Naive thymus-derived CD4-positive, alpha-beta T cell (primary cell): Measurements from ENCODE around the gene AXIN1. TPM values are rescaled to one million over a fixed set of nuclear protein-coding genes. Genes with fewer than 3 reads are reported as not detected.
"Not testable (repeated sequence)": the region's sequence is repeated elsewhere in the genome, so short reads cannot be mapped to it uniquely, and the experiment has no call there.

Experiments used
- ATAC-seq: fragments of 150-1000 bp; cut with Tn5 transposase; 2 replicates; pipeline ENCODE4 v1.10.0; 2021; ENCODE audit warnings: mild to moderate bottlenecking, moderate library complexity
- CTCF ChIA-PET: fragments of 350-600 bp; sonication (Branson Sonifier 250); formaldehyde crosslinking; loops from one replicate; lab custom pipeline; 2021; ENCODE audit warnings: antibody characterized with exemption; lab: Charles Lee
- POLR2A ChIA-PET: fragments of 350-600 bp; sonication (Branson Sonifier 250); formaldehyde crosslinking; loops from one replicate; lab custom pipeline; 2021; ENCODE audit warnings: antibody characterized with exemption, inconsistent platforms; lab: Charles Lee
- DNase-seq, 9 donors: peaks; one replicate each; pipeline versions ENCODE4 v3.0.0 to v3.0.0-alpha.2; 2020 to 2022; ENCODE audit warnings: mixed read lengths in 1 of 9
- H3K27ac ChIP-seq: one replicate; pipeline ENCODE4 v1.7.0; 2013; ENCODE audit warnings: mild to moderate bottlenecking, low read depth, low read length, moderate library complexity
- H3K27me3 ChIP-seq, 2 donors: one replicate each; pipeline ENCODE4 v1.7.0; 2013; ENCODE audit warnings: low read length in 2 of 2, mild to moderate bottlenecking in 2 of 2, moderate library complexity in 2 of 2; ENCODE audit not compliant: control insufficient read depth in 2 of 2, insufficient read depth in 2 of 2
- H3K36me3 ChIP-seq, 3 experiments: 1 replicate in 2 of 3; 2 replicates in 1 of 3; pipeline ENCODE4 v1.7.0; 2013; ENCODE audit warnings: low read length in 3 of 3, mild to moderate bottlenecking in 3 of 3, moderate library complexity in 1 of 3; ENCODE audit not compliant: insufficient read depth in 3 of 3, control insufficient read depth in 2 of 3
- H3K4me1 ChIP-seq, 2 donors: one replicate each; pipeline ENCODE4 v1.7.0; 2013; ENCODE audit warnings: low read length in 2 of 2, mild to moderate bottlenecking in 2 of 2, moderate library complexity in 1 of 2; ENCODE audit not compliant: control insufficient read depth in 2 of 2, insufficient read depth in 2 of 2
- H3K4me3 ChIP-seq: 2 replicates; pipeline ENCODE4 v1.7.0; 2013; ENCODE audit warnings: mild to moderate bottlenecking, low read length
- H3K9me3 ChIP-seq, 3 experiments: 1 replicate in 2 of 3; 2 replicates in 1 of 3; pipeline ENCODE4 v1.7.0; 2013; ENCODE audit warnings: low read length in 3 of 3; ENCODE audit not compliant: control insufficient read depth in 2 of 3
- H3K27ac Mint-ChIP-seq, 9 donors: one replicate each; pipeline ENCODE4 v1.8.0; 2020 to 2022; ENCODE audit warnings: mixed read lengths in 9 of 9, mild to moderate bottlenecking in 8 of 9, moderate library complexity in 5 of 9, inconsistent platforms in 2 of 9
- H3K27me3 Mint-ChIP-seq, 5 donors: one replicate each; pipeline ENCODE4 v1.8.0; 2021 to 2022; ENCODE audit warnings: mixed read lengths in 5 of 5, mild to moderate bottlenecking in 1 of 5
- H3K36me3 Mint-ChIP-seq, 5 donors: one replicate each; pipeline ENCODE4 v1.8.0; 2020 to 2022; ENCODE audit warnings: mixed read lengths in 5 of 5, mild to moderate bottlenecking in 3 of 5, inconsistent platforms in 1 of 5
- H3K4me1 Mint-ChIP-seq, 7 donors: one replicate each; pipeline ENCODE4 v1.8.0; 2020 to 2022; ENCODE audit warnings: mixed read lengths in 7 of 7, mild to moderate bottlenecking in 3 of 7, inconsistent platforms in 1 of 7
- H3K4me3 Mint-ChIP-seq, 10 donors: one replicate each; pipeline ENCODE4 v1.8.0; 2020 to 2022; ENCODE audit warnings: mild to moderate bottlenecking in 10 of 10, mixed read lengths in 10 of 10, moderate library complexity in 6 of 10, inconsistent platforms in 2 of 10
- H3K9me3 Mint-ChIP-seq, 11 donors: one replicate each; pipeline ENCODE4 v1.8.0; 2020 to 2022; ENCODE audit warnings: mixed read lengths in 11 of 11, mild to moderate bottlenecking in 4 of 11, inconsistent platforms in 1 of 11, moderate library complexity in 1 of 11
- intact Hi-C, 2 donors: fragments of 100-400 bp; cut with micrococcal nuclease; formaldehyde crosslinking; loops; one replicate each; pipeline ENCODE4 v1.15.1; 2023
- polyA plus RNA-seq, 2 donors: library from polyadenylated mRNA; unstranded; fragments of 300-500 nt; fragmentation: Illumina TruSeq; gene quantifications; one replicate each; pipeline ENCODE4 v1.2.3, GENCODE V29; 2021
- total RNA-seq, 6 experiments: library from RNA in 5 of 6; stranded (reverse) in 5 of 6; gene quantifications; 1 replicate in 5 of 6; 2 replicates in 1 of 6; pipeline ENCODE4 v1.2.3 and lab custom pipeline; 2021 to 2026

AXIN1 gene
- total and polyA plus RNA-seq, 7 experiments from 2014 or later = 1.2 to 45.9 (median 36.2) TPM

DNA sequence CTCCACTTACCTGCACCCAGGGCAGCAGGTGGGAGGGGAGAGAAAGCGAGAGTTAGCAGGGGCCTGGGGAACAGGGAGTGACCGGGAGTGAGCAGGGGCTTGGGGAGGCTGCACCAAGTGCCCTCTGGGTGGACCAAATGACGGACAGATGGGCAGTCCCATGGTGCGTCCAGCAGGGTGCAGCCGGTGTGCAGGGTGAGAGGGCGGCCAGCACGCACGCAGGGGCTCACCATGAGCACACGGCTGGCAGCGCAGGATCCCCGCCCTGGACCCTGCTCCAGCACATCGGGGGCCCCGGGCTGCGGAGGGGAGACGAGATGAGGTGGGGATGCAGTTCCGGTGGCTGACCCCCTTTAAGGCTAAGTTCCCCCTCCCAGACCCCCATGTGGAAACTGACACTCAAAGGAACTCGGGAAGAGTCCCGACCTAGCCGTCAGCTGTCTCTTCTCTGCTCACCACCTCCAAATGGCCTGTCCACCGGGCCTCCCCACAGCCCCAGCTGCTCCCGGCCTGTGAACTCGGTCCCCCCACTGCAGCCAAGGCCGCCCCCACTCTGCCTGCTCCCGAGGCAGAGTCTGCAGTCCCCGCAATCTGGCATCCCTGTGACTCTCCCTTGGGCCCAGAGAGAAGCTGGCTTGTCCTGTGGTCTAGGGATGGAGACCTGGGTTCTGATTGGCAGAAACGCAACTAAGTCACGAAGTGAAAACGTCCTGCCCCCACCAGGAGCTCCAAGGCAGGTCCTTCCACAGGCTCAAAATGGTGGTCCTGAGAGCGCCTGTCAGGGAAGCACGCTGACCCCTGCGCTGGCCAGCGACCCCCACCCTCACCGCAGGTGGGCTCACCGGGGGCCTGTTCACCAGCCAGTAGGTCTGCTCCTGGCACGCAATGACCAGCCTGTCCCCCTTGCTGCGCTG is 79.6 kb downstream of the AXIN1 start:
- no peaks in the 10 kb centered on the region for H3K36me3 Mint-ChIP-seq
- ChIA-PET CTCF (no interaction called here), POLR2A (no interaction called here)
- no peaks in the 10 kb centered on the region for H3K4me1 ChIP-seq
- H3K27ac ChIP-seq = no peak overlapping the region
- no peaks in the 10 kb centered on the region for H3K36me3 ChIP-seq
- intact Hi-C loops = no loop called here
- H3K4me3 ChIP-seq = no peak overlapping the region
- H3K27ac Mint-ChIP-seq = no peak overlapping the region
- H3K9me3 ChIP-seq = no peaks in the 10 kb centered on the region
- DNase-seq (no peak), ATAC-seq (no peak)
- peaks cover 0 to 6% (median 0%) of the 10 kb centered on the region in 7 donors for H3K4me1 Mint-ChIP-seq
- peaks cover 0 to 26% (median 12%) of the 10 kb centered on the region in 5 donors for H3K27me3 Mint-ChIP-seq
- no peak overlapping the region for H3K4me3 Mint-ChIP-seq
- H3K9me3 Mint-ChIP-seq = peaks cover 0 to 2% (median 0%) of the 10 kb centered on the region in 11 donors
- H3K27me3 ChIP-seq = peaks cover 0 to 3% of the 10 kb centered on the region in 2 donors

DNA sequence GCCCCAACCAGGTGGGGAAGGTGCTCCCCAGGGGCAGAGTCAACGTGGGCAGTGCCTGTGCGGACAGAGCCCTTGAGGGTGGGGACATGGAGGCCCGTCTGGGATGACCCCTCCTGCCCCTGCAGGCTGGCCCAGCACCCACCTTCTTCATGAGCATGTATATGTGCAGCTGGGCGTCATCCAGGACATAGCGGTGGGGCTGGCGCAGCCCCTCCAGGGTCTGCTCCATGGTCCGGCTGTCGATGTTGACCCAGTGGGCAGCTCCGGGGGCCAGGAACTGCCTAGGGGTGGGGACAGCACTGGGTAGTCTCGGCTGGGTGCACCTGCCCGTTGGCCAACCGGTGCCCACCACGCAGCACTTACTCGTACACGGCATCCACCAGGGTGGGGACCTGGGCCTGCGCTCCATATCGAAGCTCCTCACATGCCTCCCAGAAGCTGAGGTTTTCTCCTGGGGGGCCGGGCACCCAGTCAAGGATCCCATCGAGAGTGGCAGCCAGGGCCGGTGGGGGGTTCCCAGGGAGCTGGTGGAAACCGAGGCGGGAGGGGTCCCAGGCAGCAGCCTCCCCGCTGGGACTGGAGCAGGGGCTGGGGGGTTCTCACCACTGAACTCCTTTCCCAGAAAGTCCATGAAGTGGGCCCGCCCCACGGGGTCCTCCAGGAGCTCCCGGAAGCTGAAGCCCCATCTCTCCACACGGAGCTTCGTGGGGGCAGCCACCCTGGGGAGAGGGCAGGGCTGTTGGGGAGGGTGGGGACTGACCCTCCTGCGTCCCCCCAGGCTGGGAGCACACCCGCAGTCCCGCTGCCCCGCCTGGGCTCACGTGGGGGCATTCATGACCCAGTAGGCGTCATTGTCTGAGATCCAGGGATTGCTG is 81.9 kb downstream of the AXIN1 start:
- Histone ChIP-seq H3K4me3 (no peak overlapping the region), H3K27ac (no peak overlapping the region), H3K4me1 (no peaks in the 10 kb centered on the region), H3K27me3 (no peaks in the 10 kb centered on the region), H3K9me3 (no peaks in the 10 kb centered on the region), H3K36me3 (no peaks in the 10 kb centered on the region)
- CTCF ChIA-PET = no interaction called here
- intact Hi-C loops = no loop called here
- ATAC-seq (no peak), DNase-seq (no peak)
- H3K36me3 Mint-ChIP-seq = no peaks in the 10 kb centered on the region
- POLR2A ChIA-PET = no interaction called here
- no peak overlapping the region for H3K4me3 Mint-ChIP-seq
- peaks cover 0 to 3% (median 0%) of the 10 kb centered on the region in 11 donors for H3K9me3 Mint-ChIP-seq
- peaks cover 0 to 9% (median 0%) of the 10 kb centered on the region in 5 donors for H3K27me3 Mint-ChIP-seq
- peaks cover 0 to 7% (median 0%) of the 10 kb centered on the region in 7 donors for H3K4me1 Mint-ChIP-seq
- H3K27ac Mint-ChIP-seq = no peak overlapping the region

DNA sequence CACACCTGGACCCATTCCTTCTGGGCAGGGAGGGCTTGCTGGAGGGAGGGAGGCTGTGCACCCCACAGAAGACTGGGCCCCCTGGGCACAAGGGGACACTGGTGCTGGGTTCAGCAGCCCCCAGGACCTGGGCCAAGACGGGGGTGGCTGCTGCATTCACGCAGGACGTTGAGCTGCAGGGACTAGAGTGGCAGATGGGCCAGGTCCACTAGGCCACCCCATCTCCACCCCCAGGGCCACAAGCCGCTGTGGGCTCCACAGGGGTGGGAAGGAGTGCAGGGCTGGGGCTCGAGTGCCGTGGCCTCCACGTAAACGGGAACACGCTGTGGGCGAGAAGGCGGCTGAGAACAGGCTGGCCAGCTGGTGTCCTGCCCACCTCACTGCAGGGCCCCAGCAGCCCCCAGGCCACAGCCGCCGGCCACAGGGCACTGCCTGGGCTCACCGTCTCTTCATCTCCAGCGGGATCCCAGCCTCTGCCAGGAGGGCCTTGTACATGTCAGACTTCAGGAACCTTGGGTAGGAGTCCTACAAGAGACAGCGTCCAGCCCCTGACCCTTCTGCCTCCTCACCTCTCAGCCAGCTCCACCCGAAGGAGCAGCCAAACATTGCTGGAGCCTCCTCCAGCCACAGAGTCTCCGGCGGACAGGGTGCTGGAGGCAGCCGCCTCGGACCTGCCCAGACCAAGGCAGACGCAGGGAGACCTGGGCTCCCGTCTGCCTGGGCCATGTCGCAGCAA is 83.3 kb downstream of the AXIN1 start:
- no peaks in the 10 kb centered on the region for H3K4me1 ChIP-seq
- no peaks in the 10 kb centered on the region for H3K9me3 ChIP-seq
- CTCF ChIA-PET = no interaction called here
- Mint-ChIP-seq H3K4me1 (peaks cover 0 to 7% (median 0%) of the 10 kb centered on the region in 7 donors), H3K27me3 (peaks cover 0 to 1% (median 0%) of the 10 kb centered on the region in 5 donors), H3K36me3 (no peaks in the 10 kb centered on the region), H3K27ac (no peak overlapping the region), H3K4me3 (no peak overlapping the region), H3K9me3 (peaks cover 0 to 3% (median 0%) of the 10 kb centered on the region in 11 donors)
- intact Hi-C loops = no loop called here
- ATAC-seq (no peak), DNase-seq (no peak)
- no peak overlapping the region for H3K4me3 ChIP-seq
- POLR2A ChIA-PET = no interaction called here
- H3K27ac ChIP-seq = no peak overlapping the region
- H3K27me3 ChIP-seq = no peaks in the 10 kb centered on the region
- H3K36me3 ChIP-seq = peaks cover 0 to 12% (median 0%) of the 10 kb centered on the region in 3 experiments

DNA sequence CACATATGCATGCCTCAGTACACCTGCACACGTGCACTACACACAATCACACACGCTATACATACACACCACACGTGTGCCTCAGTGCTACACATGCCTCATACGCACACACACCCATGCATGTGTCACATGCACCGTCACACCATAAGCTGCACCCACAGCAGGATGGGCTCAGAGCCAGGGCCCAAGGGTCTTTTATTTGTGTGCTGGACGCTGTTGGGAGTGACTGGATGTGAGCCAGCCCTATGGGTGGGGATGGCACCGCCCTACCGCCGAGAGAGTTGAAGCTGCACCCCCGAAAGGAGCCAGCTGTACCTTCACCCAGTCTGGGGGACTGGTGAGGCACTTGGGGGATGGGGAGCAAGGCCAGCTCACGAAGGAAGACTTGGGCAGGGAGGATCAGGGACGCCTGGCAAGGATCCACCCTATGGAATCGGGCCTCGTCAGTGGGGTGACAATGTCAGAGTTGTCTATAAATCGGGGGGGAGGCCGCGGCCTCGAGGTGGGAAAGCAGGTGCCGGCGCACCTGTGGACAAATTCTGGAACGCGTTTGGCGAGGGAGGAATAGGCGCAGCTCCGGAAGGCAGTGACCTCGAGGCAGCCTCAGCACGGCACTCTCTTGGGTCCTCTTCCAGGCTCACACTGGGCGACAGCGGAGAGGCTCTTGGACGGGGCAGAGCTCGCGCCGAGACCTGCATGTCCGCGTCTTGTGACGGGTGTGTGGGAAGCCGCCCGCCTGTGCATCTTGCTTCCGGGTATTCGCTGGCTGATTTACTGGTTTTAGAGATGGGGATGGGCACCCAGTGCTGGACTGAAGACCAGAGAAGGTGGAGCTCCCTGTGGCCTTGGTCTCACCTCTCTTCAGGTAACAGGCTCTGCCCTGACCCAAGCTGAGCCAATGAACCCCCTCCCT is 84.1 kb downstream of the AXIN1 start:
- no peak overlapping the region for H3K27ac Mint-ChIP-seq
- H3K9me3 ChIP-seq = no peaks in the 10 kb centered on the region
- no peaks in the 10 kb centered on the region for H3K27me3 ChIP-seq
- no peaks in the 10 kb centered on the region for H3K27me3 Mint-ChIP-seq
- H3K9me3 Mint-ChIP-seq = peaks cover 0 to 3% (median 0%) of the 10 kb centered on the region in 11 donors
- peaks cover 0 to 7% (median 0%) of the 10 kb centered on the region in 7 donors for H3K4me1 Mint-ChIP-seq
- no peak overlapping the region for H3K4me3 Mint-ChIP-seq
- ChIA-PET POLR2A (no interaction called here), CTCF (no interaction called here)
- H3K36me3 ChIP-seq = peaks cover 0 to 21% (median 0%) of the 10 kb centered on the region in 3 experiments
- no peak overlapping the region for H3K27ac ChIP-seq
- no peak for DNase-seq
- H3K4me1 ChIP-seq = no peaks in the 10 kb centered on the region
- no peaks in the 10 kb centered on the region for H3K36me3 Mint-ChIP-seq
- intact Hi-C loops = no loop called here
- ATAC-seq = no peak
- H3K4me3 ChIP-seq = no peak overlapping the region

GRCh38 chr16:267562-267961 is 85.0 kb downstream of the AXIN1 start:
- H3K27me3 Mint-ChIP-seq, CTCF ChIA-PET, H3K9me3 ChIP-seq, H3K9me3 Mint-ChIP-seq, H3K27ac Mint-ChIP-seq, H3K4me3 Mint-ChIP-seq, intact Hi-C loops, H3K4me1 Mint-ChIP-seq, H3K27me3 ChIP-seq, DNase-seq, ATAC-seq, H3K4me3 ChIP-seq, H3K4me1 ChIP-seq, POLR2A ChIA-PET, H3K36me3 Mint-ChIP-seq, H3K27ac ChIP-seq: not testable (repeated sequence)
- peaks cover 0 to 27% (median 0%) of the 10 kb centered on the region in 3 experiments for H3K36me3 ChIP-seq
